ENCODE measurements around the gene HACD2. TPM values are rescaled to one million over a fixed set of nuclear protein-coding genes. Genes with fewer than 3 reads are reported as not detected.

HACD2 gene
- polyA plus RNA-seq, 3 donors = 12.9 to 17.1 (median 15.1) TPM

- no peak overlapping the region for H2AFZ ChIP-seq (ENCODE audit: insufficient read depth, low read depth, low read length, poor library complexity, severe bottlenecking)
- H4K20me1 ChIP-seq (ENCODE audit: insufficient read depth, low read length) = no peaks in the 10 kb centered on the region
- no peaks in the 10 kb centered on the region for H3K27me3 ChIP-seq (ENCODE audit: control insufficient read depth in 2 of 2, insufficient read depth in 2 of 2, low read length in 2 of 2)
- no peak for DNase-seq
- TF ChIP-seq, protein P1, sequence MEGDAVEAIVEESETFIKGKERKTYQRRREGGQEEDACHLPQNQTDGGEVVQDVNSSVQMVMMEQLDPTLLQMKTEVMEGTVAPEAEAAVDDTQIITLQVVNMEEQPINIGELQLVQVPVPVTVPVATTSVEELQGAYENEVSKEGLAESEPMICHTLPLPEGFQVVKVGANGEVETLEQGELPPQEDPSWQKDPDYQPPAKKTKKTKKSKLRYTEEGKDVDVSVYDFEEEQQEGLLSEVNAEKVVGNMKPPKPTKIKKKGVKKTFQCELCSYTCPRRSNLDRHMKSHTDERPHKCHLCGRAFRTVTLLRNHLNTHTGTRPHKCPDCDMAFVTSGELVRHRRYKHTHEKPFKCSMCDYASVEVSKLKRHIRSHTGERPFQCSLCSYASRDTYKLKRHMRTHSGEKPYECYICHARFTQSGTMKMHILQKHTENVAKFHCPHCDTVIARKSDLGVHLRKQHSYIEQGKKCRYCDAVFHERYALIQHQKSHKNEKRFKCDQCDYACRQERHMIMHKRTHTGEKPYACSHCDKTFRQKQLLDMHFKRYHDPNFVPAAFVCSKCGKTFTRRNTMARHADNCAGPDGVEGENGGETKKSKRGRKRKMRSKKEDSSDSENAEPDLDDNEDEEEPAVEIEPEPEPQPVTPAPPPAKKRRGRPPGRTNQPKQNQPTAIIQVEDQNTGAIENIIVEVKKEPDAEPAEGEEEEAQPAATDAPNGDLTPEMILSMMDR (IDR thresholded peaks at IDR 0.05) = no peak
- intact Hi-C loops (cut with micrococcal nuclease) = no loop called here
- H3K27ac ChIP-seq (ENCODE audit: low read depth in 1 of 2, low read length in 2 of 2) = no peak overlapping the region
- H3K27me3 Mint-ChIP-seq (ENCODE audit: low read depth in 3 of 3) = peaks cover 0 to 1% (median 0%) of the 10 kb centered on the region in 3 donors
- H3K9me3 ChIP-seq (replicated peaks in 1 of 2; ENCODE audit: control insufficient read depth in 1 of 2, insufficient read depth in 1 of 2, low read length in 2 of 2) = no peaks in the 10 kb centered on the region
- peaks cover 2% of the 10 kb centered on the region for H3K4me1 Mint-ChIP-seq
- no peaks in the 10 kb centered on the region for H3K79me2 ChIP-seq (ENCODE audit: insufficient read depth, low read length)
- no peak overlapping the region for H3K9ac ChIP-seq (ENCODE audit: insufficient read depth, low read length, poor library complexity, severe bottlenecking)
- WGBS (ENCODE audit: insufficient coverage) = no CpG with 5 or more reads among the region's 1 CpG
- no peak overlapping the region for H3K4me2 ChIP-seq (replicated peaks; ENCODE audit: extremely low read depth, low read length, poor library complexity, severe bottlenecking)
- no peaks in the 10 kb centered on the region for H3K4me1 ChIP-seq (ENCODE audit: control insufficient read depth in 1 of 2, insufficient read depth in 2 of 2, low read length in 2 of 2)
- H3K36me3 ChIP-seq (replicated peaks in 1 of 2; ENCODE audit: control insufficient read depth in 1 of 2, insufficient read depth in 2 of 2, low read length in 2 of 2) = peaks cover 4 to 34% of the 10 kb centered on the region in 2 donors
- no peak overlapping the region for H3K4me3 Mint-ChIP-seq
- H3K36me3 Mint-ChIP-seq = peaks cover 30 to 35% of the 10 kb centered on the region in 2 donors
- H3K9me3 Mint-ChIP-seq = no peaks in the 10 kb centered on the region
- no peak overlapping the region for H3K4me3 ChIP-seq (replicated peaks in 1 of 3; ENCODE audit: low read depth in 2 of 3, low read length in 3 of 3)
- no peak overlapping the region for H3K27ac Mint-ChIP-seq
Measured at GRCh38 chr3:123562547-123562946, 22.3 kb downstream of the HACD2 start.

DNA sequence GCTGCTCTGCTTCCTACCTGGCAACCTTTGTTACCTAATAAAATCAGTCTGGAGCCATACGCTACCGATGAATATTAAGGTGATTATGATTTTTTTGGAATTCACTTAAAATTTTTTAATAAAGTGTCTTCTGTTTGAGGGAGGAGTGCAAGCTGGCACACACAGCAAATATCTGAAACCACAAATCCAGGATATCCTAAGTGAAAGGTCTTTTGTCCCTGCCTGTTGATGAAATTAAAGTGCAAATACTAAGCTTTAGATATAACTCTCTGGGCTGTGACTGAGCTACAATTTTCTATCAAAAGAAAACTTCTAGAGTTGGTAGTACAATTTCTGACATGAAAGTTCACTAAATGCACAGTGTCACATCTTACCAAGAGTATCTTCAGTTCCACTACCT is 23.7 kb downstream of the HACD2 start:
- DNase-seq = no peak
- H3K27me3 ChIP-seq (ENCODE audit: control insufficient read depth in 2 of 2, insufficient read depth in 2 of 2, low read length in 2 of 2) = no peaks in the 10 kb centered on the region
- H2AFZ ChIP-seq (ENCODE audit: insufficient read depth, low read depth, low read length, poor library complexity, severe bottlenecking) = no peak overlapping the region
- no peaks in the 10 kb centered on the region for H3K9me3 ChIP-seq (replicated peaks in 1 of 2; ENCODE audit: control insufficient read depth in 1 of 2, insufficient read depth in 1 of 2, low read length in 2 of 2)
- no peaks in the 10 kb centered on the region for H4K20me1 ChIP-seq (ENCODE audit: insufficient read depth, low read length)
- no peak overlapping the region for H3K27ac Mint-ChIP-seq
- no peaks in the 10 kb centered on the region for H3K79me2 ChIP-seq (ENCODE audit: insufficient read depth, low read length)
- WGBS (ENCODE audit: insufficient coverage) = no CpG with 5 or more reads among the region's 2 CpGs
- peaks cover 0 to 1% (median 0%) of the 10 kb centered on the region in 3 donors for H3K27me3 Mint-ChIP-seq (ENCODE audit: low read depth in 3 of 3)
- H3K36me3 ChIP-seq (replicated peaks in 1 of 2; ENCODE audit: control insufficient read depth in 1 of 2, insufficient read depth in 2 of 2, low read length in 2 of 2) = peaks cover 3 to 24% of the 10 kb centered on the region in 2 donors
- peaks cover 2% of the 10 kb centered on the region for H3K4me1 Mint-ChIP-seq
- no peak overlapping the region for H3K27ac ChIP-seq (ENCODE audit: low read depth in 1 of 2, low read length in 2 of 2)
- TF ChIP-seq, protein P1 (IDR thresholded peaks at IDR 0.05) = no peak
- intact Hi-C loops (cut with micrococcal nuclease) = no loop called here
- H3K9me3 Mint-ChIP-seq = no peaks in the 10 kb centered on the region
- peaks cover 27 to 37% of the 10 kb centered on the region in 2 donors for H3K36me3 Mint-ChIP-seq
- H3K9ac ChIP-seq (ENCODE audit: insufficient read depth, low read length, poor library complexity, severe bottlenecking) = no peak overlapping the region
- no peak overlapping the region for H3K4me3 ChIP-seq (replicated peaks in 1 of 3; ENCODE audit: low read depth in 2 of 3, low read length in 3 of 3)
- no peak overlapping the region for H3K4me2 ChIP-seq (replicated peaks; ENCODE audit: extremely low read depth, low read length, poor library complexity, severe bottlenecking)
- H3K4me3 Mint-ChIP-seq = no peak overlapping the region
- H3K4me1 ChIP-seq (ENCODE audit: control insufficient read depth in 1 of 2, insufficient read depth in 2 of 2, low read length in 2 of 2) = no peaks in the 10 kb centered on the region

All from CD14-positive monocyte (primary cell).